Neural cell (in vitro differentiated cells): ENCODE measurements around the gene COL21A1. TPM values are rescaled to one million over a fixed set of nuclear protein-coding genes. Genes with fewer than 3 reads are reported as not detected.

Experiments used
- H2AFZ ChIP-seq: fragments of 200-600, 300-800 bp; sonication (generic), shearing (Covaris generic); 2 replicates; pipeline ENCODE4 v1.6.0; 2014; ENCODE audit warnings: low read depth, mild to moderate bottlenecking, antibody characterized with exemption, low read length, moderate library complexity
- H3F3A ChIP-seq: fragments of 200-600 bp; shearing (Covaris generic); 2 replicates; pipeline ENCODE4 v1.6.1; 2016; ENCODE audit warnings: mild to moderate bottlenecking, moderate library complexity, mixed read lengths, antibody characterized with exemption, low read length; ENCODE audit not compliant: insufficient read depth, poor library complexity, severe bottlenecking
- H3K27ac ChIP-seq: fragments of 200-600, 300-800 bp; sonication (generic), shearing (Covaris generic); 2 replicates; pipeline ENCODE4 v1.5.1; 2014; ENCODE audit warnings: mild to moderate bottlenecking, low read length, moderate library complexity
- H3K27me3 ChIP-seq: fragments of 300-800, 200-600 bp; sonication (generic), shearing (Covaris generic); 2 replicates; pipeline ENCODE4 v1.6.0; 2014; ENCODE audit warnings: mild to moderate bottlenecking, low read depth, low read length, moderate library complexity; ENCODE audit not compliant: insufficient read depth
- H3K36me3 ChIP-seq: fragments of 300-800, 200-600 bp; sonication (generic), shearing (Covaris generic); 2 replicates; pipeline ENCODE4 v1.5.1; 2014; ENCODE audit warnings: mild to moderate bottlenecking, antibody characterized with exemption, low read length, moderate library complexity; ENCODE audit not compliant: insufficient read depth
- H3K4me2 ChIP-seq: fragments of 300-800, 200-600 bp; sonication (generic), shearing (Covaris generic); 2 replicates; pipeline ENCODE4 v1.6.0; 2014; ENCODE audit warnings: mild to moderate bottlenecking, low read length
- H3K4me3 ChIP-seq: fragments of 300-800, 200-600 bp; sonication (generic), shearing (Covaris generic); 2 replicates; pipeline ENCODE4 v1.5.1; 2014; ENCODE audit warnings: mild to moderate bottlenecking, low read length, moderate library complexity
- H3K79me2 ChIP-seq: fragments of 200-600 bp; shearing (Covaris generic); replicated peaks from 2 replicates; pipeline ENCODE4 v1.6.0; 2014; ENCODE audit warnings: mild to moderate bottlenecking, low read length, moderate library complexity; ENCODE audit not compliant: insufficient read depth
- H3K9ac ChIP-seq: fragments of 300-800, 200-600 bp; sonication (generic), shearing (Covaris generic); 2 replicates; pipeline ENCODE4 v1.6.1; 2016; ENCODE audit warnings: mild to moderate bottlenecking, low read length, mixed read lengths
- H3K9me2 ChIP-seq: fragments of 200-600 bp; shearing (Covaris generic); 2 replicates; pipeline ENCODE4 v1.6.1; 2016; ENCODE audit warnings: mild to moderate bottlenecking, low read length, mixed read lengths; ENCODE audit not compliant: insufficient read depth
- H3K9me3 ChIP-seq: fragments of 200-600, 300-800 bp; sonication (generic), shearing (Covaris generic); 2 replicates; pipeline ENCODE4 v1.6.1; 2016; ENCODE audit warnings: mild to moderate bottlenecking, mixed run types, low read length, moderate library complexity, mixed read lengths
- H4K20me1 ChIP-seq: fragments of 200-600 bp; shearing (Covaris generic); 2 replicates; pipeline ENCODE4 v1.6.1; 2016; ENCODE audit warnings: mild to moderate bottlenecking, mixed run types; ENCODE audit not compliant: insufficient read depth
- CTCF ChIP-seq: fragments of 450-650 bp; IDR thresholded peaks from 2 replicates; pipeline ENCODE4 v1.5.1; 2014; ENCODE audit warnings: antibody characterized with exemption, mild to moderate bottlenecking, moderate library complexity; ENCODE audit not compliant: poor library complexity, severe bottlenecking
- EP300 ChIP-seq: fragments of 450-650 bp; conservative IDR thresholded peaks from 2 replicates; pipeline ENCODE4 v1.6.1; 2014; ENCODE audit warnings: antibody characterized with exemption, mild to moderate bottlenecking, moderate library complexity; ENCODE audit not compliant: poor library complexity, severe bottlenecking
- MXI1 ChIP-seq: fragments of 450-650 bp; conservative IDR thresholded peaks from 2 replicates; pipeline ENCODE4 v1.6.1; 2014; ENCODE audit warnings: antibody characterized with exemption, mild to moderate bottlenecking; ENCODE audit not compliant: poor library complexity, severe bottlenecking
- RAD21 ChIP-seq: fragments of 450-650 bp; conservative IDR thresholded peaks from 2 replicates; pipeline ENCODE4 v1.6.1; 2014; ENCODE audit warnings: antibody characterized with exemption, mild to moderate bottlenecking, moderate library complexity
- REST ChIP-seq: IDR thresholded peaks from 2 replicates; pipeline ENCODE4 v1.6.1; 2012; ENCODE audit warnings: borderline replicate concordance
- SMC3 ChIP-seq: fragments of 450-650 bp; conservative IDR thresholded peaks from 2 replicates; pipeline ENCODE4 v1.6.1; 2014; ENCODE audit warnings: antibody characterized with exemption, mild to moderate bottlenecking, moderate library complexity; ENCODE audit not compliant: poor library complexity
- TAF1 ChIP-seq: IDR thresholded peaks from 2 replicates; pipeline ENCODE4 v1.6.1; 2012; ENCODE audit warnings: low read depth
- polyA plus RNA-seq: library from polyadenylated mRNA; depleted of rRNA; stranded (reverse); fragments of >200 nt; gene quantifications from 2 replicates; pipeline ENCODE4 v1.2.3, GENCODE V29; 2014

COL21A1 gene
- polyA plus RNA-seq, 1 donor from 2014 or later, result 0.25 TPM

DNA sequence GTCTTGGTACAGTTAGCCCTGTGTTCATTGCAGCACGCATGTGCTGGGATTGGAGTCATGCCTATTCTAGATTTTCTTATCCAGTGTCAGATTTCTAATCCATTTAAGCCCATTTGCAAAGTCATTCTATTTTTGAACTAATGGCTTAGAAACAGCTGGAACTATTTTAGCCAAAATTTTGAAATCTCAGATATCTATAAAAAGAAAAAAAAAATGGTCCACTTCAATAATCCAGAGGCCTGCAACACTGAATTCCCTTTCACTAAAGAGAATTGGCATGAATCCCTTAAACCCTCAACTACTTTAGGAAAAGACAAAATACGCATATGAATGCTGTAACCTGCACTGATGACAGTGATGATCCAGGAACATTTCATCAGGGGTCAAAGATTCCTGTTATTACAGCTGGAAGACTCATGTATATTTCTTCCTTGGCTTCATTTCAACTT is 1.5 kb downstream of the COL21A1 start (continued):
- TF ChIP-seq EP300 (no peak), RAD21 (no peak)

- Histone ChIP-seq H3K9me3 (no peaks in the 10 kb centered on the region), H3K9me2 (no peaks in the 10 kb centered on the region), H3K27ac (no peak overlapping the region)
Measured at GRCh38 chr6:56244528-56245253, 2.7 kb downstream of the COL21A1 start.

More at GRCh38 chr6:56244528-56245253, 2.7 kb downstream of the COL21A1 start:
- no peaks in the 10 kb centered on the region for H3K36me3 ChIP-seq
- H4K20me1 ChIP-seq, result no peaks in the 10 kb centered on the region
- H3K9ac ChIP-seq, result no peak overlapping the region
- H2AFZ ChIP-seq, result no peak overlapping the region
- H3K79me2 ChIP-seq, result no peaks in the 10 kb centered on the region
- no peak overlapping the region for H3K4me2 ChIP-seq
- H3K27me3 ChIP-seq, result peaks cover 28% of the 10 kb centered on the region
- TF ChIP-seq TAF1 (no peak), REST (no peak), MXI1 (no peak), CTCF (no peak), SMC3 (no peak), RAD21 (no peak)
- H3K4me3 ChIP-seq, result no peak overlapping the region
- no peaks in the 10 kb centered on the region for H3F3A ChIP-seq
